Esophagus squamous epithelium (tissue), 4 donors: ENCODE results near the gene BET1L.

Source experiments
- CTCF ChIP-seq, 6 experiments: fragments of 450-650 bp in 4 of 6; fragments of 200-600 bp in 2 of 6; sonication (generic) in 2 of 6; IDR thresholded peaks; one replicate each; pipeline ENCODE4 v1.5.1; 2016 to 2019; ENCODE audit warnings: antibody characterized with exemption in 6 of 6, mild to moderate bottlenecking in 4 of 6, moderate library complexity in 4 of 6
- POLR2A ChIP-seq, 4 donors: fragments of 450-650 bp; IDR thresholded peaks; one replicate each; pipeline ENCODE4 v1.6.1; 2017; ENCODE audit warnings: antibody characterized with exemption in 4 of 4, mild to moderate bottlenecking in 4 of 4, moderate library complexity in 3 of 4

GRCh38 chr11:249062-249461 lies 41.9 kb upstream of the BET1L start:
- TF ChIP-seq CTCF (IDR thresholded peaks at IDR 0.05) = no peak
- TF ChIP-seq POLR2A (IDR thresholded peaks at IDR 0.05) = no peak
